HepG2 (cell line): ENCODE data around the gene FGFR3. TPM values are rescaled to one million over a fixed set of nuclear protein-coding genes. Genes with fewer than 3 reads are reported as not detected.
A peak's percentile ranks its signal among the peaks of the same experiment; 100 is the strongest.

Experiments
- ARHGAP35 ChIP-seq: sonication (generic); formaldehyde crosslinking; IDR thresholded peaks from 2 replicates; pipeline ENCODE4 v1.9.0; 2022; ENCODE audit warnings: mild to moderate bottlenecking, inconsistent platforms, moderate library complexity, missing genetic modification reagents, borderline replicate concordance
- ATF1 ChIP-seq: IDR thresholded peaks from 2 replicates; pipeline ENCODE4 v1.6.1; 2016; ENCODE audit warnings: mild to moderate bottlenecking, control low read depth
- ATF7 ChIP-seq, 2 experiments: fragments of 450-650 bp in 1 of 2; sonication (generic) in 1 of 2; formaldehyde crosslinking in 1 of 2; IDR thresholded peaks; 2 replicates each; pipeline versions ENCODE4 v1.4.0 to v1.6.1; 2016 to 2020; ENCODE audit warnings: antibody characterized with exemption in 1 of 2, mild to moderate bottlenecking in 1 of 2, missing genetic modification reagents in 1 of 2
- NFE2 ChIP-seq: sonication (generic); formaldehyde crosslinking; IDR thresholded peaks from 2 replicates; pipeline ENCODE4 v1.4.0; 2020; ENCODE audit warnings: missing genetic modification reagents
- PAF1 ChIP-seq: IDR thresholded peaks from 2 replicates; pipeline ENCODE4 v1.6.1; 2016; ENCODE audit warnings: missing genetic modification reagents, missing compliant biosample characterization
- RAD21 ChIP-seq: fragments of 450-650 bp; formaldehyde crosslinking; IDR thresholded peaks from 2 replicates; pipeline ENCODE4 v1.5.0; 2020; ENCODE audit warnings: mild to moderate bottlenecking
- ZEB1 ChIP-seq: IDR thresholded peaks from 2 replicates; pipeline ENCODE4 v1.6.1; 2012; ENCODE audit warnings: mild to moderate bottlenecking, low read depth, inconsistent platforms; ENCODE audit not compliant: insufficient replicate concordance
- ZSCAN30 ChIP-seq: sonication (generic); formaldehyde crosslinking; IDR thresholded peaks from 2 replicates; pipeline ENCODE4 v1.5.0; 2020; ENCODE audit warnings: mild to moderate bottlenecking, missing genetic modification reagents
- polyA plus RNA-seq, 8 experiments: library from polyadenylated mRNA; depleted of rRNA in 3 of 8; stranded (reverse) in 7 of 8; unstranded in 1 of 8; fragments of >200 nt; fragmentation: Illumina TruSeq in 4 of 8; extraction: Trizol in 4 of 8; gene quantifications; 2 replicates each; pipeline versions ENCODE4 v1.2.1 to v1.2.3, GENCODE V29; 2011 to 2016; ENCODE audit warnings: low read depth in 4 of 8, missing spikeins in 1 of 8, mixed read lengths in 1 of 8; ENCODE audit not compliant: insufficient read depth in 1 of 8
- total RNA-seq, 5 experiments: library from RNA; depleted of rRNA; stranded (reverse); fragments of >200 nt; fragmentation: Illumina TruSeq; extraction: Trizol; gene quantifications; 2 replicates each; pipeline ENCODE4 v1.2.3, GENCODE V29; 2016; ENCODE audit warnings: low read depth in 1 of 5
- TF ChIP-seq, protein P1 (sequence below): sonication (generic); formaldehyde crosslinking; IDR thresholded peaks from 2 replicates; pipeline ENCODE4 v1.4.0; 2020; ENCODE audit warnings: mild to moderate bottlenecking, missing genetic modification reagents
- TF ChIP-seq, protein P2 (sequence below): IDR thresholded peaks from 2 replicates; pipeline ENCODE4 v1.4.0; 2020; ENCODE audit warnings: mild to moderate bottlenecking, missing genetic modification reagents
- TF ChIP-seq, protein P3 (sequence below): sonication (generic); formaldehyde crosslinking; IDR thresholded peaks from 2 replicates; pipeline ENCODE4 v1.5.0; 2020; ENCODE audit warnings: missing genetic modification reagents

FGFR3 gene
- total and polyA plus RNA-seq, 2 of the 13 experiments (the other 11 are each of a cell fraction or from before 2014, with no cell fraction given), result 103 to 109 TPM

DNA sequence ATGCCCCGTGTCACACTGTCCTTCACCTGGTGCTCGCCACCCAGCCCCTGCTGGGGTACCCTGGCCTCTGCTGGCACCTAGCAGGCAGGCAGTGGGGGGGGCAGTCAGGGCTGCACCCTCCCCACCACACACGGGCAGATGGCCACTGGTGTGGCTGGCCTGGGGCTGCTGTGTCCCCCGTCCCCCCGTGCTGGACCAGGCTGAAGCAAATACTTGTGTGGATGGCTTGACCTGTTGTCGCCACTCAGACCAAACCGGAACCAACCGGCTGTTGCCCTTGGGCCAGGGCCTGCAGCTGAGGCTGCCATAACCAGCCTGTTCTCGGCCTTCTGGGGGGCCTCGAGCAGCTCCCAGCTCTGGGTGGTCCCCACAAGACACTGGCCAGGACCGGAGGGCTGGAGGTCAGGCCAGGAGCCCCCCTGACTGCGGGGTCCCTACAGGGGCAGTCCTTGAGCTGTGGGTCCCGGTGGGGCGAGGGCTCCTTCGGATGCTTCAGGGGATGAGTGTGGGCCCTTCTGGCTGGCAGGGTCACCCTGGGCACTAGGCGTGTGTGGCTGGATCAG is 4.3 kb downstream of the FGFR3 start (continued):
- TF ChIP-seq, protein P1, sequence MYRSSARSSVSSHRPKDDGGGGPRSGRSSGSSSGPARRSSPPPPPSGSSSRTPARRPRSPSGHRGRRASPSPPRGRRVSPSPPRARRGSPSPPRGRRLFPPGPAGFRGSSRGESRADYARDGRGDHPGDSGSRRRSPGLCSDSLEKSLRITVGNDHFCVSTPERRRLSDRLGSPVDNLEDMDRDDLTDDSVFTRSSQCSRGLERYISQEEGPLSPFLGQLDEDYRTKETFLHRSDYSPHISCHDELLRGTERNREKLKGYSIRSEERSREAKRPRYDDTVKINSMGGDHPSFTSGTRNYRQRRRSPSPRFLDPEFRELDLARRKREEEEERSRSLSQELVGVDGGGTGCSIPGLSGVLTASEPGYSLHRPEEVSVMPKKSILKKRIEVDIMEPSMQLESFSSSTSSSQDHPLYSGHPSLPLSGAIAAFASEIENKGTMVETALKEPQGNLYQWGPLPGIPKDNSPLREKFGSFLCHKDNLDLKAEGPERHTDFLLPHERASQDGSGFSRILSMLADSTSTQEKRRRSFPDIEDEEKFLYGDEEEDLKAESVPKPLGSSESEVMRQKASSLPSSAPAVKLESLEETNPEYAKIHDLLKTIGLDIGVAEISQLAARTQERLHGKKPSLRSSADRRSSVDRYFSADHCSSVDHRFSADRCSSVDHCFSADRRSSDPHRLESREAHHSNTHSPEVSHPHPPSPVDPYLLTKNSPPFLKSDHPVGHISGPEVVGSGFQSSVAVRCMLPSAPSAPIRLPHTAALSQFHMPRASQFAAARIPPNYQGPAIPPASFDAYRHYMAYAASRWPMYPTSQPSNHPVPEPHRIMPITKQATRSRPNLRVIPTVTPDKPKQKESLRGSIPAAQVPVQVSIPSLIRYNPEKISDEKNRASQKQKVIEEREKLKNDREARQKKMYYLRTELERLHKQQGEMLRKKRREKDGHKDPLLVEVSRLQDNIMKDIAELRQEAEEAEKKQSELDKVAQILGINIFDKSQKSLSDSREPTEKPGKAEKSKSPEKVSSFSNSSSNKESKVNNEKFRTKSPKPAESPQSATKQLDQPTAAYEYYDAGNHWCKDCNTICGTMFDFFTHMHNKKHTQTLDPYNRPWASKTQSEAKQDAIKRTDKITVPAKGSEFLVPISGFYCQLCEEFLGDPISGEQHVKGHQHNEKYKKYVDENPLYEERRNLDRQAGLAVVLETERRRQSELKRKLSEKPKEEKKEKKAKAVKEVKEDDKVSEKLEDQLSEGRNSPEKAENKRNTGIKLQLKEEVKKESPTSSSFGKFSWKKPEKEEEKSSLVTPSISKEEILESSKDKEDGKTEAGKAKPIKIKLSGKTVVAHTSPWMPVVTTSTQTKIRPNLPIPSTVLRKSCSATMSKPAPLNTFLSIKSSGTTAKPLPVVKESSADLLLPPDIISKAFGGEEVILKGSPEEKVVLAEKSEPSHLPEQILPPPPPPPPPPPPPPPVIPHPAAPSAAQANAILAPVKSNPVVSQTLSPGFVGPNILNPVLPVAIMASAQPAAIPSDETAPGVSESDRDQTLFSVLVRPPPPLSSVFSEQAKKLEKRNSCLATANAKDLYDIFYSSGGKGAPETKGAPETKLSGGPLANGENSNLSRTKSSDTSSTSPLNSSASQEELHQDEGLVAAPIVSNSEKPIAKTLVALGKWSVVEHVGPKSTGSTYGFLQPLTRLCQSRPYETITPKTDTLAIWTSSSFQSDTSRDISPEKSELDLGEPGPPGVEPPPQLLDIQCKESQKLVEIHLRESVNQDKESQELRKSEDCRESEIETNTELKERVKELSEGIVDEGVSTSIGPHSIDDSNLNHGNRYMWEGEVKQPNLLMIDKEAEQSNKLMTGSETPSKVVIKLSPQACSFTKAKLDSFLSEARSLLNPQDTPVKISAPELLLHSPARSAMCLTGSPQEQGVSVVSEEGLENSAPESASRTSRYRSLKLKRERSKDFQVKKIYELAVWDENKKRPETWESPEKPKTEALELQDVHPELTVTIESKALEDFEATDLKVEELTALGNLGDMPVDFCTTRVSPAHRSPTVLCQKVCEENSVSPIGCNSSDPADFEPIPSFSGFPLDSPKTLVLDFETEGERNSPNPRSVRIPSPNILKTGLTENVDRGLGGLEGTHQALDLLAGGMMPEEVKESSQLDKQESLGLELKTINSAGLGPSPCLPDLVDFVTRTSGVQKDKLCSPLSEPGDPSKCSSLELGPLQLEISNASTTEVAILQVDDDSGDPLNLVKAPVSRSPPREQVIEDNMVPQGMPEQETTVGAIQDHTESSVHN (CRISPR knock-in tag), result no peak
- no peak for TF ChIP-seq NFE2 (CRISPR knock-in tag)
- TF ChIP-seq ATF1 (CRISPR knock-in tag), result no peak
- no peak for TF ChIP-seq PAF1 (CRISPR knock-in tag)
- TF ChIP-seq RAD21 (CRISPR knock-in tag), result no peak
- 0 out of 2 replicates have a peak, but pooled peaks have one; percentile 23 for TF ChIP-seq ZSCAN30 (CRISPR knock-in tag)
- no peak for TF ChIP-seq ARHGAP35 (CRISPR knock-in tag)
- TF ChIP-seq, protein P2, sequence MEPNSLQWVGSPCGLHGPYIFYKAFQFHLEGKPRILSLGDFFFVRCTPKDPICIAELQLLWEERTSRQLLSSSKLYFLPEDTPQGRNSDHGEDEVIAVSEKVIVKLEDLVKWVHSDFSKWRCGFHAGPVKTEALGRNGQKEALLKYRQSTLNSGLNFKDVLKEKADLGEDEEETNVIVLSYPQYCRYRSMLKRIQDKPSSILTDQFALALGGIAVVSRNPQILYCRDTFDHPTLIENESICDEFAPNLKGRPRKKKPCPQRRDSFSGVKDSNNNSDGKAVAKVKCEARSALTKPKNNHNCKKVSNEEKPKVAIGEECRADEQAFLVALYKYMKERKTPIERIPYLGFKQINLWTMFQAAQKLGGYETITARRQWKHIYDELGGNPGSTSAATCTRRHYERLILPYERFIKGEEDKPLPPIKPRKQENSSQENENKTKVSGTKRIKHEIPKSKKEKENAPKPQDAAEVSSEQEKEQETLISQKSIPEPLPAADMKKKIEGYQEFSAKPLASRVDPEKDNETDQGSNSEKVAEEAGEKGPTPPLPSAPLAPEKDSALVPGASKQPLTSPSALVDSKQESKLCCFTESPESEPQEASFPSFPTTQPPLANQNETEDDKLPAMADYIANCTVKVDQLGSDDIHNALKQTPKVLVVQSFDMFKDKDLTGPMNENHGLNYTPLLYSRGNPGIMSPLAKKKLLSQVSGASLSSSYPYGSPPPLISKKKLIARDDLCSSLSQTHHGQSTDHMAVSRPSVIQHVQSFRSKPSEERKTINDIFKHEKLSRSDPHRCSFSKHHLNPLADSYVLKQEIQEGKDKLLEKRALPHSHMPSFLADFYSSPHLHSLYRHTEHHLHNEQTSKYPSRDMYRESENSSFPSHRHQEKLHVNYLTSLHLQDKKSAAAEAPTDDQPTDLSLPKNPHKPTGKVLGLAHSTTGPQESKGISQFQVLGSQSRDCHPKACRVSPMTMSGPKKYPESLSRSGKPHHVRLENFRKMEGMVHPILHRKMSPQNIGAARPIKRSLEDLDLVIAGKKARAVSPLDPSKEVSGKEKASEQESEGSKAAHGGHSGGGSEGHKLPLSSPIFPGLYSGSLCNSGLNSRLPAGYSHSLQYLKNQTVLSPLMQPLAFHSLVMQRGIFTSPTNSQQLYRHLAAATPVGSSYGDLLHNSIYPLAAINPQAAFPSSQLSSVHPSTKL (CRISPR knock-in tag), result no peak
- no peak for TF ChIP-seq ATF7 (IDR thresholded peaks at IDR 0.05)
- no peak for TF ChIP-seq ATF7 (CRISPR knock-in tag; IDR thresholded peaks at IDR 0.05)
- TF ChIP-seq ZEB1, result no peak
- TF ChIP-seq, protein P3, sequence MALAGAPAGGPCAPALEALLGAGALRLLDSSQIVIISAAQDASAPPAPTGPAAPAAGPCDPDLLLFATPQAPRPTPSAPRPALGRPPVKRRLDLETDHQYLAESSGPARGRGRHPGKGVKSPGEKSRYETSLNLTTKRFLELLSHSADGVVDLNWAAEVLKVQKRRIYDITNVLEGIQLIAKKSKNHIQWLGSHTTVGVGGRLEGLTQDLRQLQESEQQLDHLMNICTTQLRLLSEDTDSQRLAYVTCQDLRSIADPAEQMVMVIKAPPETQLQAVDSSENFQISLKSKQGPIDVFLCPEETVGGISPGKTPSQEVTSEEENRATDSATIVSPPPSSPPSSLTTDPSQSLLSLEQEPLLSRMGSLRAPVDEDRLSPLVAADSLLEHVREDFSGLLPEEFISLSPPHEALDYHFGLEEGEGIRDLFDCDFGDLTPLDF, result no peak
